ENCODE measurements around the gene NCF2.

DNA sequence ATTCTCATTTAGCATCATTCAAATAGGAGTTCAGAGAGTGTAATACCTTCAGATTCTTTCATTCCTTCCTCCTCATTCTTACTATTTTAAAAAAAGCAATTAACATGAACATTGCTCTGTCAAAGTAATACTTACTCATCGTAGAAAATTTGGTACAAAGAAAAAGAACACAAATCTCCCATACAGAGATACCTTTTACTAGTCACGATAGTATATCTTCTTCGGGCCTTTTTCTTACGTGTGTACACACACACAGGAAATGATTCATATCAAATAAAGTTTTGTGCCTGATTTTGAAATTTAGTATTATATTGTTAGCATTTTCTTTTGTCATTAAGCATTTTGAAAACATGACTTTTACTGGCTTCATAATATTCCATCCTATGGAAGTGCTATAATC, 52.9 kb downstream of the NCF2 start:
- TF ChIP-seq, protein P1, sequence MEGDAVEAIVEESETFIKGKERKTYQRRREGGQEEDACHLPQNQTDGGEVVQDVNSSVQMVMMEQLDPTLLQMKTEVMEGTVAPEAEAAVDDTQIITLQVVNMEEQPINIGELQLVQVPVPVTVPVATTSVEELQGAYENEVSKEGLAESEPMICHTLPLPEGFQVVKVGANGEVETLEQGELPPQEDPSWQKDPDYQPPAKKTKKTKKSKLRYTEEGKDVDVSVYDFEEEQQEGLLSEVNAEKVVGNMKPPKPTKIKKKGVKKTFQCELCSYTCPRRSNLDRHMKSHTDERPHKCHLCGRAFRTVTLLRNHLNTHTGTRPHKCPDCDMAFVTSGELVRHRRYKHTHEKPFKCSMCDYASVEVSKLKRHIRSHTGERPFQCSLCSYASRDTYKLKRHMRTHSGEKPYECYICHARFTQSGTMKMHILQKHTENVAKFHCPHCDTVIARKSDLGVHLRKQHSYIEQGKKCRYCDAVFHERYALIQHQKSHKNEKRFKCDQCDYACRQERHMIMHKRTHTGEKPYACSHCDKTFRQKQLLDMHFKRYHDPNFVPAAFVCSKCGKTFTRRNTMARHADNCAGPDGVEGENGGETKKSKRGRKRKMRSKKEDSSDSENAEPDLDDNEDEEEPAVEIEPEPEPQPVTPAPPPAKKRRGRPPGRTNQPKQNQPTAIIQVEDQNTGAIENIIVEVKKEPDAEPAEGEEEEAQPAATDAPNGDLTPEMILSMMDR (IDR thresholded peaks at IDR 0.05; ENCODE audit: insufficient read depth, low read length, poor library complexity, severe bottlenecking) = no peak
- TF ChIP-seq EZH2phosphoT487 (conservative IDR thresholded peaks at IDR 0.05; ENCODE audit: low read length) = no peak

Data from SU-DHL-6 (cell line).